Measurements from ENCODE around the gene SIRT7. TPM values are rescaled to one million over a fixed set of nuclear protein-coding genes. Genes with fewer than 3 reads are reported as not detected.
"Not testable (repeated sequence)": the region's sequence is repeated elsewhere in the genome, so short reads cannot be mapped to it uniquely, and the experiment has no call there.

Gene SIRT7
- total RNA-seq, 1 donor from 2014 or later, result 19.1 TPM

GRCh38 chr17:81954131-81955057, 36.4 kb upstream of the SIRT7 start:
- no peak for DNase-seq (ENCODE audit: low read depth, low spot score)

- DNase-seq (ENCODE audit: low read depth, low spot score), result not testable (repeated sequence)
Measured at GRCh38 chr17:81953443-81953842, 35.5 kb upstream of the SIRT7 start.

- DNase-seq (ENCODE audit: low read depth, low spot score), result no peak
Measured at GRCh38 chr17:81952792-81953228, 34.8 kb upstream of the SIRT7 start.

GRCh38 chr17:81951785-81952684, 34.1 kb upstream of the SIRT7 start:
- DNase-seq (ENCODE audit: low read depth, low spot score), result no peak

GRCh38 chr17:81950501-81950900, 32.5 kb upstream of the SIRT7 start:
- DNase-seq (ENCODE audit: low read depth, low spot score), result no peak

GRCh38 chr17:81948635-81949378, 30.8 kb upstream of the SIRT7 start:
- DNase-seq (ENCODE audit: low read depth, low spot score), result no peak

GRCh38 chr17:81947189-81947588, 29.2 kb upstream of the SIRT7 start, which contains the start of gene MYADML2:
Gene MYADML2 (minus strand): TSS chr17:81947233. CDS start chr17:81941741, 5,492 bp downstream.
- no peak for DNase-seq (ENCODE audit: low read depth, low spot score)

GRCh38 chr17:81944858-81945257, 26.9 kb upstream of the SIRT7 start:
- no peak for DNase-seq (ENCODE audit: low read depth, low spot score)

- DNase-seq (ENCODE audit: low read depth, low spot score), result no peak
Measured at GRCh38 chr17:81942167-81942553, 24.2 kb upstream of the SIRT7 start.

- DNase-seq (ENCODE audit: low read depth, low spot score), result no peak
Measured at GRCh38 chr17:81941484-81942166, 23.6 kb upstream of the SIRT7 start.

GRCh38 chr17:81940538-81941483, 22.8 kb upstream of the SIRT7 start:
- no peak for DNase-seq (ENCODE audit: low read depth, low spot score)

GRCh38 chr17:81939881-81940385, 22.0 kb upstream of the SIRT7 start:
- no peak for DNase-seq (ENCODE audit: low read depth, low spot score)

- no peak for DNase-seq (ENCODE audit: low read depth, low spot score)
Measured at GRCh38 chr17:81939218-81939617, 21.2 kb upstream of the SIRT7 start.

- DNase-seq (ENCODE audit: low read depth, low spot score), result no peak
Measured at GRCh38 chr17:81935709-81936084, 17.7 kb upstream of the SIRT7 start.

- DNase-seq (ENCODE audit: low read depth, low spot score), result no peak
Measured at GRCh38 chr17:81934850-81935708, 17.1 kb upstream of the SIRT7 start.

- no peak for DNase-seq (ENCODE audit: low read depth, low spot score)
Measured at GRCh38 chr17:81934098-81934757, 16.3 kb upstream of the SIRT7 start.

GRCh38 chr17:81933178-81933699, 15.3 kb upstream of the SIRT7 start:
- no peak for DNase-seq (ENCODE audit: low read depth, low spot score)
